ENCODE measurements around the gene CARD14. TPM values are rescaled to one million over a fixed set of nuclear protein-coding genes. Genes with fewer than 3 reads are reported as not detected.

The CARD14 gene
- polyA plus RNA-seq, 1 donor (not counting 4 experiments of a cell fraction or from before 2014, with no cell fraction given): 0.49 TPM

DNA sequence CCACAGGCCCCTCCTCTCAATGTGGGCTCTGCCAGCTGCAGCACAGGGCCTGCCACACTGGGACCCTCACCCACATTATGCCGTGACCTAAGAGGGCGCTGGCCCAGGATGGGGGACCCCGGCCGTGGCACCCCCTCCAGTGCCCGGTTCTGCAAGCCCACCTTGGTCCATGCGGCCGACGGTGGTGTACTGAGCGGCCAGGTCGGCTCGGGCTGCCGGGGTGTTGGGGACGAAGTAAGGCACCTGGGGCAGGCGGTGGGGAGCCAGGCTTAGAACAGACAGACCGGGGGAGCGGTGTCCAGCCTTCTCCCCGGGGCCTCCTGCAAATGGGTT is 43.8 kb downstream of the CARD14 start:
- TF ChIP-seq, protein P1, sequence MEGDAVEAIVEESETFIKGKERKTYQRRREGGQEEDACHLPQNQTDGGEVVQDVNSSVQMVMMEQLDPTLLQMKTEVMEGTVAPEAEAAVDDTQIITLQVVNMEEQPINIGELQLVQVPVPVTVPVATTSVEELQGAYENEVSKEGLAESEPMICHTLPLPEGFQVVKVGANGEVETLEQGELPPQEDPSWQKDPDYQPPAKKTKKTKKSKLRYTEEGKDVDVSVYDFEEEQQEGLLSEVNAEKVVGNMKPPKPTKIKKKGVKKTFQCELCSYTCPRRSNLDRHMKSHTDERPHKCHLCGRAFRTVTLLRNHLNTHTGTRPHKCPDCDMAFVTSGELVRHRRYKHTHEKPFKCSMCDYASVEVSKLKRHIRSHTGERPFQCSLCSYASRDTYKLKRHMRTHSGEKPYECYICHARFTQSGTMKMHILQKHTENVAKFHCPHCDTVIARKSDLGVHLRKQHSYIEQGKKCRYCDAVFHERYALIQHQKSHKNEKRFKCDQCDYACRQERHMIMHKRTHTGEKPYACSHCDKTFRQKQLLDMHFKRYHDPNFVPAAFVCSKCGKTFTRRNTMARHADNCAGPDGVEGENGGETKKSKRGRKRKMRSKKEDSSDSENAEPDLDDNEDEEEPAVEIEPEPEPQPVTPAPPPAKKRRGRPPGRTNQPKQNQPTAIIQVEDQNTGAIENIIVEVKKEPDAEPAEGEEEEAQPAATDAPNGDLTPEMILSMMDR (optimal IDR thresholded peaks at IDR 0.05 in 1 of 3, IDR thresholded peaks at IDR 0.05 in 1 of 3, conservative IDR thresholded peaks at IDR 0.05 in 1 of 3; ENCODE audit: extremely low read depth in 1 of 3, insufficient read depth in 2 of 3, low read length in 3 of 3): no peak
- TF ChIP-seq EZH2 (IDR thresholded peaks at IDR 0.05; ENCODE audit: low read length): no peak
- Histone ChIP-seq H3K27ac (ENCODE audit: control insufficient read depth, insufficient read depth, low read length) (no peak overlapping the region), H3K4me1 (ENCODE audit: control insufficient read depth, extremely low read depth, insufficient read depth, low read length) (no peaks in the 10 kb centered on the region), H3K9me1 (ENCODE audit: control insufficient read depth, extremely low read depth, insufficient read depth, low read length) (no peaks in the 10 kb centered on the region), H3K9me3 (ENCODE audit: control insufficient read depth, low read depth, low read length) (no peaks in the 10 kb centered on the region), H4K20me1 (ENCODE audit: control insufficient read depth, extremely low read depth, insufficient read depth, low read length) (no peaks in the 10 kb centered on the region), H3K27me3 (ENCODE audit: control insufficient read depth, extremely low read depth, insufficient read depth, low read length) (no peaks in the 10 kb centered on the region), H3K4me3 (ENCODE audit: control insufficient read depth in 2 of 3, extremely low read depth in 1 of 3, insufficient read depth in 2 of 3, low read depth in 1 of 3, low read length in 3 of 3) (no peak overlapping the region), H3K36me3 (ENCODE audit: control insufficient read depth in 2 of 2, extremely low read depth in 1 of 2, insufficient read depth in 2 of 2, low read length in 2 of 2) (peaks cover 7 to 8% of the 10 kb centered on the region in 2 experiments), H2AFZ (ENCODE audit: control insufficient read depth, low read length) (no peak overlapping the region), H3K79me2 (ENCODE audit: control insufficient read depth, insufficient read depth, low read length) (no peaks in the 10 kb centered on the region), H3K4me2 (ENCODE audit: control insufficient read depth, extremely low read depth, insufficient read depth, low read depth, low read length) (no peak overlapping the region), H3K9ac (ENCODE audit: control insufficient read depth, extremely low read depth, insufficient read depth, low read length) (no peak overlapping the region)
- DNase-seq (ENCODE audit: low read depth, low spot score): no peak
- dilution Hi-C loops (cut with MboI; ENCODE audit: extremely low pct_ligation_motif_present, low sequenced_read_pairs): no loop called here
- FAIRE-seq: no peak

DNA sequence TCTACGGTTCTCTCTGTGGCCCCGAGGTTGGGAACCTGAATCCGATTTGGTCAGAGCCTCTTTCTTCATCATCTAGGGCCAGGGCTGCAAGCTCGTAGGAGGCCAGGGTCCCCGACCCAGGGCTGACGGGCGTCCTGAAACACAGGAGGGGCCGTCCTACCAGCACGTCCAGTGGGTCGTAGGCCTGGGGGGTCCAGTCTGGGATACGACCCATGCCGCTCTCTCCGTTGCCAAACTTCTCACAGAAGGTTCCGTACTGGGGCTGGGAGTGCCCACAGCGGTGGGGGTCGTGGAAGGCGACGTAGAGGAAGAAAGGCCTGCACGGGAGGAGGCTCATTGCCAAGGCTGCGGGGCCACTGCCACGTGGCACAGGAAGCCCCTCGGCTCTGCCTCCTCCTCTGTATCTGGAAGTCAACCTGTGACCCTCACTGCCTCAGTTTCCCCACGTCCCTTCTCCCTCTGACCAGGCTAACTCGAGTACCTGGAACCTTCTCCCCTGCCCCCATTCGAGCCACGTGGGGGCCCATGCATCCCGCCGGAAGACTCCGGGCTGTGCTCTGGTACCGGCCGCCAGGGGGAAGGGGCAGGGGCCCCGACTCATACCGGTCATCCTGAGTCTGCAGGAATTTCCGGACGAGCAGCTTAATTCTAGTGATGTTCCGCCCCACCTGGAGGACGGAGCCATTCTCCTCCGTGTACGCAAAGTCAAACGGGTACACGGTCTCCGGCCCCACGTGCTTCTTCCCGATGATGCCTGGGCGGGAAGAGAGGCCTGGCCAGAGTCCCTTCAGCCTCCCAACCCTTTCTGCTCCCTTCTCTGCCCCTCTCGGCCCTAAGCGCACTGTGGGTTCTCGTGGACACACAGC is 44.4 kb downstream of the CARD14 start:
- FAIRE-seq (no peak), DNase-seq (ENCODE audit: low read depth, low spot score) (no peak)
- H3K36me3 ChIP-seq (ENCODE audit: control insufficient read depth in 2 of 2, extremely low read depth in 1 of 2, insufficient read depth in 2 of 2, low read length in 2 of 2): peaks cover 7 to 8% of the 10 kb centered on the region in 2 experiments
- peaks cover 2% of the 10 kb centered on the region for H3K4me1 ChIP-seq (ENCODE audit: control insufficient read depth, extremely low read depth, insufficient read depth, low read length)
- H3K27me3 ChIP-seq (ENCODE audit: control insufficient read depth, extremely low read depth, insufficient read depth, low read length): no peaks in the 10 kb centered on the region
- TF ChIP-seq, protein P1 (optimal IDR thresholded peaks at IDR 0.05 in 1 of 3, IDR thresholded peaks at IDR 0.05 in 1 of 3, conservative IDR thresholded peaks at IDR 0.05 in 1 of 3; ENCODE audit: extremely low read depth in 1 of 3, insufficient read depth in 2 of 3, low read length in 3 of 3): no peak
- no peak for TF ChIP-seq EZH2 (IDR thresholded peaks at IDR 0.05; ENCODE audit: low read length)
- H3K4me3 ChIP-seq (ENCODE audit: control insufficient read depth in 2 of 3, extremely low read depth in 1 of 3, insufficient read depth in 2 of 3, low read depth in 1 of 3, low read length in 3 of 3): no peak overlapping the region
- H3K9ac ChIP-seq (ENCODE audit: control insufficient read depth, extremely low read depth, insufficient read depth, low read length): no peak overlapping the region
- no peak overlapping the region for H3K27ac ChIP-seq (ENCODE audit: control insufficient read depth, insufficient read depth, low read length)
- no peaks in the 10 kb centered on the region for H3K9me1 ChIP-seq (ENCODE audit: control insufficient read depth, extremely low read depth, insufficient read depth, low read length)
- no peaks in the 10 kb centered on the region for H4K20me1 ChIP-seq (ENCODE audit: control insufficient read depth, extremely low read depth, insufficient read depth, low read length)
- dilution Hi-C loops (cut with MboI; ENCODE audit: extremely low pct_ligation_motif_present, low sequenced_read_pairs): no loop called here
- H3K4me2 ChIP-seq (ENCODE audit: control insufficient read depth, extremely low read depth, insufficient read depth, low read depth, low read length): no peak overlapping the region
- no peaks in the 10 kb centered on the region for H3K79me2 ChIP-seq (ENCODE audit: control insufficient read depth, insufficient read depth, low read length)
- H3K9me3 ChIP-seq (ENCODE audit: control insufficient read depth, low read depth, low read length): no peaks in the 10 kb centered on the region
- H2AFZ ChIP-seq (ENCODE audit: control insufficient read depth, low read length): no peak overlapping the region

All from keratinocyte (primary cell).